HG02759 (cell line): ENCODE measurements around the gene RSPH1.

Source experiments
- ATAC-seq: cut with Tn5 transposase; IDR thresholded peaks from one replicate; pipeline ENCODE4 v1.9.1; 2021; ENCODE audit warnings: mild to moderate bottlenecking, moderate library complexity; ENCODE audit not compliant: unreplicated experiment

Gene RSPH1

DNA sequence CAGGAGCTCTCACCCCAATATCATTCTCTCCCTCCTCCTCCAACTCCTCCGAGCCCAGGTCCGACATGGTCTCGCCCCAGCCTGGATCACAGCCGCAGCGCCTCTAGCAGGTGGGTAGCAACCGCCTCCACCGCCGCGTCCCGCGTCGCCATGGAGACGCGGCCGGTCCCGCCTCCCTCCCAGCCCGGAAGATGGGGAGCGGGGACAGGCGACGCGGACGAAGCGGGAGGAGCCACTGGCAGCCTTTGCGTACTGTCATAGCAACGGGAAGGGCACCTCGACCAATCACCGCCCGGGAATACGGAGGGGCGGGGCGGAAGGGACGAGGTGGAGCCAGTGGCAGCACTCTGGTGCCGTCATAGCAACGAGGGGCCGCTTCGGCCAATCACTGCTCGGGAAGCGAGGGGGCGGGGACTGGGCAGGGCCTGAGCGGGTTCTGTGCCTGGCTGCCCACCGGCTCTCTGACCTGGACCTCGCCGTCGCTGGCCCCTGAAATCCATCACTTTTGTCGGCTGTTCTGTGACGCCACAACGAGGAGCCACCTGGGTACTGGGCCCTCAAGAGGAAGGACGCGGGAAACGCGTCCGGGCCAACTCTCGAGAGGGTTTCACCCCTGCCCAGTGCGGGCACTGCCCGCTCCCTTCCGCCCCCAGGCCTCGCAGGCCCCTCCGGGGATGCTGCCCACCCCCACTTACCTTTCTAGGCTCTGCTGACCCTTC is at the start of gene RSPH1:
Gene RSPH1 (minus strand): TSS at position 105 of the 719 bp plus-strand sequence. CDS start 38 bp downstream, at position 67.
- ATAC-seq: peak; percentile 98

DNA sequence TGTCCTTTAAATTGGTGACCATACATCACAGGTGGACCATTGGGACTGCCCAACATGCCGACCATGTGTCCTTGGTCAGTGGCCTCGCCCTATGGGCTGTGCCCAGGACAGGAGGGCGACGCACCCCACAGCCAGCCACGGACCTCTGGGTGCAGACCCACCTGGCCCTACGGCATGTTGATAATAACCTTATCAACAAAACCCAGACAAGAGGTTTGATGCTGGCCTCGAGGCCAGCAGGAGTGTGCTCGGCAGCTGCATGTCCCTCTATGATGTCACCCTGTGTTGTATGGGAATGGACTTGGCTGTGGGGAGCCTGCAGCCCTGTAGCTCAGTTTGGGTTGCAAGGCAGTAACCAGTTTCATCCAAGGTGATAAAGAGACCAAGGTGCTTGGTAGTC is 49.7 kb upstream of the RSPH1 start:
- ATAC-seq: no peak

DNA sequence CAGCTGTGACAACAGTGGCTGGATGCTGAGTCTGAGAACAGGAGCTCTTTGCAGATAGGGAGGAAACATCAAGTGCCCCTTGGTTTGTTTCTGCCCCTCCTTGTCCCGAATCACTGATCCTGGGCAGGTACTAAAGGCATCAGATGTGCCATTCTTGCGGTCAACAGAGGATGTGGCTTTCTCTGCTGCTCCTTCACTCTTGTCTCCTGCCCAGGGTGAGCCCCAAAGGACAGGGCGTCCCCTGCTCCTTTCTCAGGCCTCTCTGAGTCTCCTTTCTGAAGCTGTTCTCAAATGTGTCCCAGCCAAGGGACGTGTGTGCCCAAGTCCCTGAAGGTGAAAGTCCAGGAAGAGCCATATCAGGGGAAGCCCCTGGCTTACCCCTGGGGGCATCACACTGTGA is 49.3 kb upstream of the RSPH1 start:
- no peak for ATAC-seq

DNA sequence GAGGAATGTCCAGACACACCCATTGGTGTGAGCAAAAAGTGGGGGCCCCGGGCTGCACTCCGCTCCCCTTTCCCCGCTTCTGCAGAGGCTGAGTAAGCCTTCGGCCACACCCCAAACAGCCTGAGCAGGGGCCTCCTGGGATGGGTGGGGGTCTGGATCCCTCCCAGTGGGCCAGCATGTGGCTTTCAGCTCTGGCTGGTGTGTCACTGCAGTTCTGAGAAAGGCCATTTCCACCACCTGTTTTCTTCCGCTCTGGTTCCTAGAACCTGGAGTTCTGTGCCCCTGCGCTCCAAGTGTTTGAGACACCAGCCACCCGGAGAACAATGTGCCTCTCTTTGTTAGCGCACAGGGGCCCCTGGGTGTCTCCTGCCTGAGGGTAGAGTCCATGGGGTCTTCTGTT is 48.5 kb upstream of the RSPH1 start:
- no peak for ATAC-seq

DNA sequence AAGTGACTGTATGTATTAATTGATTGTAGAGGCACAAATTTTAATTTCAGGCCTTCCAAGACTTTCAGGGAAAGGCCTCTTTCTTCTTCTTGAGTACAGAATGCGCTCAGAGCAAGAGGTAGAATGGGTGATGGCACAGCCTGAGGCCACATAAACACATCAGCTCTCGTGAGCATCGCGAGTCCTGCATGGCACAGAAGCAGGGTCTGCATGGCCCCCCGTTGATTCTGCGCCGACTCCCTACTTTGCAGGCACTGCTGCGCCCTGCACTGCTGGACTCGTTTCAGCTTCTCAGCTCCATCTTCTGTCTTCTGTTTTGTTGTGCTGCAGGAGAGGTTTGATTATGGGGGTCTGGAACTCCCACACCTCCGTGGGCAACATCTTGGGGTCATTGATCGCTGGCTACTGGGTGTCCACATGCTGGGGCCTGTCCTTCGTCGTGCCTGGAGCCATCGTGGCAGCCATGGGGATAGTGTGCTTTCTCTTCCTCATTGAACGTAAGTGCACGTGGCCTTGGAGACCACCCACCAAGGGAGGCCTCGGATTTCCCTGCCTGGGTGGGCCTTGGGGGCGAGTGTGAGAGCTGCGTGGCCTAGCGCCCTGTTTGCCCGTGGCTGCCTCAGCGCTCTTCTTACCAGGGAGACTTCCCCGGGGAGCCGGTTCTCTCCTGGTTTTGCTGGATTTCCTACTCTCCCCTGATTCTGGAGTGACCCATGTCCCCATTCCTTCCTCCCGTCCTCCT is 47.3 kb upstream of the RSPH1 start:
- no peak for ATAC-seq

DNA sequence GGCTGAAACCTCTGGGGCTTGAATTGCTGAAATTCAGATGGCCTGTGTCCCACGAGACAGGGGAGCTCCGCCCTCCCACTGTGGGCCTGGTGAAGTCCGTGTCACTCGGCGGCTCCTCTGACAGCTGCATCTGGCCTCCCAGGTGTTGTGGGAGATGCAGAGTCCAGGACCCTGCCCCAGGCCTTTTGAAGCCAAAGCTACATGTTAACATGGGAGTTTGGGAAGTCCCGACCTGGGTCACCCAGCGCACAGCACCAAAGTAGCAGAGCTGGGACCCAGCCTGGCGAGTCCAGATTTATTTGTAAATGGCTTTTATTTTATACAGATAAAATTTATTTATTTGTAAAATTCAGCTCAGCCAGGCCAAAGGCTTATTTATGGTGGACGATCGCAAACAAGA is 46.6 kb upstream of the RSPH1 start:
- no peak for ATAC-seq

DNA sequence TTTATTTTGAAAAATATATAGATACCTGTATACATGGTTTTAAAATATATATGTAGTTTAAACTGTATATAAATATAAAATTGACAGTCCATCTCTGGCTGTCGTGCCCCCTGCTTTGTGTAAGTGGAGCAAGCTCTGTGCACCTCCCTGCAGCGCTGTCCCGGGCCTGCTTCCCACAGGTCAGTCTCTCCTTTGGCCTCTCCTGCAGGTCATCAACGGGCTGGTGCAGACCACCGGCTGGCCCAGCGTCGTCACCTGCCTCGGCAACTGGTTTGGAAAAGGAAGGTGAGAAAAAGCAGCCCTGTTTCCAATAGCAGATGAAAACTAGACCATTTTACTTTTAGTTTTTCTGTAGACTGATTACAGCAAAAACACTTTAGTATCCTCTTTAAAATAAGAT is 46.2 kb upstream of the RSPH1 start:
- ATAC-seq: no peak

DNA sequence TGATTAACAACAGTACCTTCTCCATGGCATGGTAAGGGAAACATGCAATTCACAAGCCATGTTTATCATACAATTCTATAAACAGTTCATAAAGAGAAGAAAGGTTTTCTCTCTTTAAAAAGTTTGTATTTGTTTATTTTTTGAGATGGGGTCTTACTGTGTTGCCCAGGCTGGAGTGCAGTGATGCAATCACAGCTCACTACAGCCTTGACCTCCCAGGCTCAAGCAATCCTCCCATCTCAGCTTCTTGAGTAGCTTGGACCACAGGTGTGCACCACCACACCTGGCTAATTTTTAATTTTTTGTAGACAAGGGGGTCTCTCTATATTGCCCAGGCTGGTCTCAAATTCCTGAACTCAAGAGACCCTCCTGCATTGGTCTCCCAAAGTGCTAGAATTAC is 45.6 kb upstream of the RSPH1 start:
- ATAC-seq: no peak

DNA sequence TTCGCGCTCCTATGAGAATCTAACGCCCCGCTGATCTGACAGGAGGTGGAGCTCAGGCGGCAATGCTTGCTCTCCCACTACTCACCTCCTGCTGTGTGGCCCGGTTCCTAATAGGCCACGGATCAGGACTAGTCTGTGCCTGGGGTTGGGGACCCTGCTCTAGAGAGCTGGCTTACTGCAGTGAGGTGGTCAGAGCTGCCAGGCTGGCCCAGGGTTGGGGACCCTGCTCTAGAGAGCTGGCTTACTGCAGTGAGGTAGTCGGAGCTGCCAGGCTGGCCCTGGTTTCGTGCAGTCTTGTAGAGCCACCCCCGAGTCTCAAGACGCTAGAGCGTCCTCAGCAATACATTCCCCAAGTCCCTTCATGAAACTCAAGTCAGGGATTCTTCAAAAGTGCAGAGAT is 45.1 kb upstream of the RSPH1 start:
- ATAC-seq: no peak

DNA sequence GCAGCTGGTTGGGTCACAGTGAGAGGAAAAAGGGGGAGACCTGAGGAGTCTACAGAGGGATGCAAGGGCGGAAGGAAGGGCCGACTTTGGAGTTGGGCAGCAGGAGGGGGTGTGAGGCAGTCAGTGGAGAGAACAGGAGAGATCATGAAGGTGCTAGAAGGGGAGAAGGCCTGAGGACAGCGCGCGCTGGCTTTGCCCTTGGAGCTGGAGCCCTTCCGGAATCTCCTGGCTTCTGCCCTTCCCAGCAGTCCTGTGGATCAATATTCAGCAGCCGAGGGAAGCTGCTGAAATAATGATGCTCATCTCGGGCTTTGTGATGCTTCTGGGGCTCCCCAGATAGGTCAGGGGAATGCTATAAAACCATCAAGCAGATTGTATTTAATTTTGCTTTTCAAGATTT is 44.4 kb upstream of the RSPH1 start:
- ATAC-seq: no peak

DNA sequence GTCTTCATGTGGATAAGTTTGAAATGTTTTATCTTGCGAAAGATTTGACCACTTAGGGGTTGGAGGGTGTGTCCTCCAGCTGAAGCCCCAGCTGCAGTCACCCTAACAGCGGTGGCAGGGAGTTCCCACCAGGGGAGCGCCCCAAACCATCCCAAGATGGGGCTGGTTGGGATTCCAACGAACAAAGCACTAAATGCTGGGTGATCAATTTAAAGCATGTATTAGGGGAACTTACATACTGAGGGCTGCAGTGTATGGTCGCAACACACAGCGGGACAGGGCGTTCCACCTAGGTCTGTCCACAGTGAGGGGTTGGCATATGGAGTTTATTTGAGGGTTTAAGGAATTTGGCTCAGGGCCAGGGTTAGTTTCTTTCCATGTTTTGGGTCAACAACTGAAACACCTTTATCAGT is 43.9 kb upstream of the RSPH1 start:
- no peak for ATAC-seq

DNA sequence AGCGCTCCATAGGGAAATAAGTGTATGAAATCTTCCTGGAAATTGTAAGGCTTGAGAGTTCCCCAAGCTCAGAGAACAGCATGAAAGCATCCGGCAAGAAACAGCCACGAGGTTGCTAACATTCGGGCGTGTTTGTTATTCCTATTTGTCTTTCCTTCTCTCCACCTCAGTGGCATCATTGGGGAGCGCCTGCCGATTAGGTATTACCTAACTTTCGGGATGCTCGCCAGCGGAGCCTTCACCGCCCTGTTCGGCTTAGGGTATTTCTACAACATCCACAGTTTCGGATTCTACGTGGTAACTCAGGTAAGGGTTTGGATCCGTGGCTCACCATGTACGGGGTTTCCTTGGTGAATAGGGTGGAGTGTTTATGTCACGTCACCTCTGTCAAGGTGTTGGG is 43.3 kb upstream of the RSPH1 start:
- ATAC-seq: no peak

DNA sequence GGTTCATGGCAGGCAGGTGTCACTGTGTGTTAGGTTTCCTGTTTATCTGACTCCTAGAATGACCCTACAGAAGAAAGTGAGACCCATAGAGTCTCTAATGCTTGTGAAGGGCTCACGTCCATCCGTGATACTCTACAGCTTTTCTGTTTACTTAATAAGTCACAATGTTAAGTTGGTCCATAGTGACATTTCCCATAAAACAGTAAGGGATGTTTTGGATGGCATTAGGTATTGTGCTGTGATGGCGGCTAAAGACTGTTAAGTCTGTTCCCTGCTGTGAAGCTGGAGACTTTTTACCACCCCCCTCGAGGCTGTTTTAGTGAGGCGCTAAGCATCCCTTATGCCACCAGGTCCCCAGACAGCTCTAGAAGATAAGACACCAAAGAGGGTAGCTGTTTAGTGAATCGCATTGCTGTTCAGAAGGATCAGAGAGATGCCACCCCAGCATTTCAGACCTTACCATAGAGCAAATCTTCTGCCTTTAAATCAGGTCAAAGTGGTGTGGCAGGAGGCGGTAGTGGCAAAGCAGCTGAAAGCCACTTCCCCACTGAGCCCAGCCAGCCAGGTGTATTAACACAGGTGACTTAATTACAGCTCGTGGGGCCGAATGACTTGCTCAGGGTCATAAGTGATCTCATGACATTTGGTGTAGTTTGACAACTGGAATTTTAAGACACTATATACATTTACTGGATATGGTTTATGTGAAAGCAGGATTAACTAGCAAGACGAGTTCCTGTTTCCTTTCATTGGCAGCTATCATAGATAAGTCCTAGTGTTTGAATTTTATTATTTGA is 42.7 kb upstream of the RSPH1 start:
- no peak for ATAC-seq

DNA sequence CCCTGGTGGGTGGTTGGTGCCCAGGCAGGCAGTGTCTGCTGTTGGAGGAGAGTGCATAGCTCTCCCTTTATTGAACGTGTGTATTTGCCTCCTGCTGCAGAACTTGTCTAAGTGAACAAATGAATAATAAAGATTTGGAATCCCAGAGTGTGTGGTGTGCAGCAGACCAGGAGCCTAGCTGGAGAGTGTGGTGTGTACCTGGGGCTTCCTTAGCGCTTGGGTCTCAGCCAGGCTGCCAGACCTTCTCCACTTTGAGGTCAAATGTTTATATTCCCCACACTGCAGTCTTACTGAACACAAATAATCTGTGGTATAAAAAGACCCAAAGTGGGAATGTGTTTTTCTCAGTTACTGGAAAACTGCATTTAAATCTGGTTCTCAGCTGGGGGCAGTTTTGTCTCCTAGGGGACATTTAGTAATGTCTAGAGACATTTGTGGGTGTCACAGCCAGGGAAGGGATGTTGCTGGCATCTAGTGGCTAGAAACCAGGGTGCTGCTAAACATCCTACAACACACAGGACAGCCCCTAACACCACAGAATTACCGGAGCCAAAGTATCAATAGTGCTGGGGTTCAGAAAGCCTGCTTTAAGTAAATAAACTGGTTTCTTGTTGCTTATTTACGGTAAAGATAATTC is 41.2 kb upstream of the RSPH1 start:
- ATAC-seq: no peak

DNA sequence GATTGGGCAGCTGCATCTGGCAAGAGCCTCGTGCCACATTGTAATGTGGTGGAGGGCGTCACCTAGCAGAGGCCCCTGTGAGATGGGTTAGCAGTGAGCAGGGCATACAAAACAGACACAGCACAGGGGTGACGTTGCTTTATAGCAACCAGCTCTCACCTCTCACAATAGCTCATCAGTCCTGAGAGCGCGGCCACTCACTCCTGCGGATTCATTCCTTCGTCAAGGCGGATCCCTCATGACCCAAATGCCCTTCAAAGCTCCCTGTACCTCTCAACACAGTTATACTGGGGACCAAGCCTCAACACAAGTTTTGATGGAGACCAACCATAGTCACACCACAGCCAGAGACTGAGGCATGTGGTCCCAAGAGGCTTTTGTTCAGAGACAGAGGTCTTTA is 40.6 kb upstream of the RSPH1 start:
- no peak for ATAC-seq

DNA sequence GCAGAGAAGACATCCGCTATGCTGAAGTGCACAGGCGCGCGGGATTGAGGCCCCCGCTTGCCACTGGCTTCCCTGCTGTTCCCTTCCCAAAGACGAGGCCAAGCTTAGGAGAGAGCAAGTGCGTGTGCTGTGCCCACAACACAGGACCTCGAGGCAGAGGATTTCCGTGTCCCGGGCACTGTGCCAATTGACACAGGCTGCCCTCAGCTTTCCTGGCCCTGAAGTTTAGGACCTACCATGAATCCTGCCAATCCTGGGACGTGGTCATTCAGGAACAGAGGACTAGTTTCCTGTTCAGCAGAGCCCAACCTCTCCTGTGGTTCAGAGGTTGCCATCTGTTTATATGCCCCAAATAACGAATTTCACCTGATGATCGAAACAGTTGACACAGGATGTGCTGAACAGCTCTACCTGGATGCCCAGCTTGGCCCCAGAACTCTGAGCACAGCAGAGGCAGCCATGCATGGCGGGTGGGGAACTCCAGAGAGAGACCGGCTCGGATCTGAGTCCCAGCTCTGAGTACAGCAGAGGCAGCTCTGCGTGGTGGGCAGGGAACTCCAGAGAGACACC is 39.7 kb upstream of the RSPH1 start:
- peak; percentile 74 for ATAC-seq

DNA sequence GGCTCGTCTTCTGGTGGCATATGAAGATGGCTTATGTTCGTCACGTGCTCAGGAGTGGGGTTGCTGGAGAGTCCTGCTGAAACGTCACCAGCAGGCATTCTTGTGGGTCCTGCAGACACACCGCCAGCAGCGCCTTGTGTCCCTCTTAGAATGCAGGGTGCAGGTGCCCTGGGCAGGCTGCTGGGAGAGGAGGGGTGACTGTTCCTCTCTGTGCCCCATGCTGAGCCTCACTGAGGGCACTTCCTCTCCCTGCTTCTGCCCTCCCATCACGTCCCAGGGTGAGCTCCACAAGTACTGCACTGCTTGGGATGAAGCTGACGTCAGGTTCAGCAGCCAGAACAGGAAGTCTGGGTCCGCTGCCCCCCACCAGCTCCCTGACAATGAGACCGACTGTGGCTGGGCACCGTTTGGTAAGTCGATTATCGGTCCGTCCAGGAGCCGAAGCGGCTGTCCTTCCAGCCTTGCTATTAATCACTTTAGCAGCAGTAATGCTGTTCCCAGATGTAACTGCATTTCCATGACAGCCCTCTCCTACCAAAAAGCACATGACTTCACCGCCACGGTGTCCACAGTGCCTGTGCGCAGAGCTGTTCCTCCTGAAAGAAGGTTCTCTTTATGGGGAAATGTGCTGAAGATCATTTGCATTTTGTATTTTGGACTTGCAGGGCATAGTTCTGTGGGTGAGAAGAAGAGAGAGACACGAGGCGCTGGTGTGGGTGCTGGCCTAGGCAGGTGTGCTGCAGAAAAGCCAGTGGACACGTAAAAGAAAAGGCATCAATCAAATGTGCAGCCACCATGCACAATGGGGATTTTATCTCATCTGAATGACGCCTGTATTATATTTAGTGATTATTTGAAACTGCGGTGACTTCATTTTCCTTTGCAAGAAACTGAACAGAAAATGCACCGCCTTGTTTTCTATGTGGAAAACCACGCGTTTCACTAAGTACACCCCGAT is 38.7 kb upstream of the RSPH1 start:
- peak; percentile 42 for ATAC-seq

DNA sequence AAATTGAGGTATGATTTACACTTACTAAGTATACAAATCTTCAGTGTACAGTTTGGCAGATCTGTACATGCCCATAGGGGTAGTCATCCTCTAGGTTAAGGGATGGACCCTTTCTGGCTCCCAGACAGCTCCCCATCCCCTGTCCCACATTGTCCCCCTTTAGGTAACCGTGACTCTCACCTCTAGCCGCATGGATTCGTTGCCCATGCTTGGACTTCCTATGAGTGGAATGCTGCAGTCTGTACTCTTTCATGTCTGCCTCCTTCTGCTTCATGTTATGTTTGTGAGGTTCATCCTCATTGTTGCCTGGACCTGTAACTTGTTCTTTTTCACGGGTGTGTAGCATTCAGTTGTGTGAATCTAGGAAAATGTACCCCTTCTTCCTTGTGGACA is 37.9 kb upstream of the RSPH1 start:
- no peak for ATAC-seq

DNA sequence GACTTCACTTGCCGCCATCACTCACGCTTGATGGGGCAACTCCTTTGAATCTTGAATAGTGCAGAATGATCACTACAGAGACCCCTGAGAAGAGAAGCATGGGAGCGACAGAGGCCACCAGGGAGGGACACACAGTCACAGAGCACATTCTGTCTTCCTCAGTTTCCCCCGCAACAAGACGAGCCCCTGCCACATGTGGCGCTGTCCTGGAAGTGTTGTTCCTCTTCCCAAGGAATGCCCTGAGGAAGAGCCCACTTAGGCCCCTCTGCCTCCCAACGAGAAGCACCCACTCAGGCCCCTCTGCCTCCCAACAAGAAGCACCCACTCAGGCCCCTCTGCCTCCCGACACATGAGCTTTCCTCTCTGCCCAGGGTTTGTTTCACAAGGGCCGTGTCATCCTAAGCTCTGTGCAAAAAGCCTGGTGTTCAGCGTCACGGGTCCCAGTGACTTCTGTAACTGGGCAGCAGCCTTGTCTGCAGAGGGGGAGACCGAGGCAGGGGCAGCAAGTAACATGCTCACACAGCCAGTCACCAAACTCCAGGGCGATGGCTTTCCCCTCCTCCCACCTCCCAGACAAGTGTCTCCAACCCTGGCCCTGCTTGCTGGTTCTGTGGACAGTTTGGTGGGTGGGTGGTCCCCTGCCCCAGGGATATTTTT is 37.4 kb upstream of the RSPH1 start:
- ATAC-seq: no peak
